EH (cell line): Measurements from ENCODE around the gene SFMBT1.

Source experiments
- DNase-seq: peaks from one replicate; pipeline ENCODE4 v3.0.0-alpha.2; 2015; ENCODE audit warnings: low read depth

Gene SFMBT1

GRCh38 chr3:52923963-52924362, 121.9 kb downstream of the SFMBT1 start:
- no peak for DNase-seq

GRCh38 chr3:52920841-52921240, 125.0 kb downstream of the SFMBT1 start:
- no peak for DNase-seq

GRCh38 chr3:52917044-52917443, 128.8 kb downstream of the SFMBT1 start:
- no peak for DNase-seq

DNA sequence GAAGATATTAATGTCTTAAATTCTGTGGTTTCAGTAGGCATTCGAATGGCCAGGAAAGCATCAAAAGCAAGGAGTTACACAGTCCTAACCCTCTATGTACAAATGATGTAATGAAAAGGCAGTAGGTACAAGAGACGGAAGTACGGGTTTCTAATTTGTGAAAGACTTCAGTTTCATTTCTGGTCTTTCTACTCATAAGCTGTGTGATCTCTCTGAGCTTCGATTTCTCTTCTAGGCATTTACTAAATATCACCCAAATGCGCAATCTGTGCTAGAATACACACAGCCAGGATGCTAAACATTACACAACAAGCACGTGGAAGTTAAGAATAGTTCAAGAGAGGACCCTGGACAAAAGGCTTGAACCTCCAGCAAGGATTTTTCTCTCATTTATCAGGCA, 130.6 kb downstream of the SFMBT1 start:
- DNase-seq: no peak

DNA sequence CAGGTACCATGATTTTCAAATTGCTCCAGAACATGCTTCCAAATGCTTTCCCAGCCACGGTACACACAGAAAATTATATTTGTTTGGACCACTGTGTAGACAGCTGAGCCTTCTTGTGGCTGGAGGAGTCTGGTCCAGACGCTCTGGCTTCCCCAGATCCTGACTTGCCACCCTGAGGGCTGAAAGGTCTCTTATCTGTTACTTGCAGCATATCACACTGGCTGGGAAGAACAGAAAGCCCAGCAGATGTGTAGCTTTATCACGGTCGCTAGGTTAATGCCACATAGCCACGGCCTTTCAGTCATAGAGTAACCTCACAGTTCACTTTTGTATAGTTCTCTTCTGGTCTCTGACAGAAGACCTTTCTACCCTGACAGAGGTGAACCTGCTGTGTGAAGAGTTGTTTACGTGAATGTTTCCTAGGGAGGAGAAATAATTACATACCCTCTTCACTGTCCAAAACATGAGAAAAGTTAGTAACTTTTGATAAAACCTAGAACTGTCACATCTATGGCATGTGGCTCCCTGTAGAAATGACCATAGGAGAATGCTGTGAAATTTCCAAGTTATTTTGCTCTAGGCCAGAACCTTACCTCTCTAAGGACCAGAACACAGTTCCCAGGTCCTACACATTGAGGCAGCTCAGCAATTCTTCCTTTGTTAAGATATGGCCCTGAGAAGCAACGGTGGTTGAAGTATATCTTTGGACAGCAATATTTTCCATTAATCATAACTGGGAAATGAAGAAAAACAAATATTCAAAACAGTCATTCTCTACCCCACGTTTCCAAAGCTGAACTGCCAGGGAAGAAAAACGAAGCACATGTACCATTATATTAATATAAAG, 132.8 kb downstream of the SFMBT1 start:
- no peak for DNase-seq

- DNase-seq: no peak
Measured at GRCh38 chr3:52910823-52911222, 135.1 kb downstream of the SFMBT1 start.

DNA sequence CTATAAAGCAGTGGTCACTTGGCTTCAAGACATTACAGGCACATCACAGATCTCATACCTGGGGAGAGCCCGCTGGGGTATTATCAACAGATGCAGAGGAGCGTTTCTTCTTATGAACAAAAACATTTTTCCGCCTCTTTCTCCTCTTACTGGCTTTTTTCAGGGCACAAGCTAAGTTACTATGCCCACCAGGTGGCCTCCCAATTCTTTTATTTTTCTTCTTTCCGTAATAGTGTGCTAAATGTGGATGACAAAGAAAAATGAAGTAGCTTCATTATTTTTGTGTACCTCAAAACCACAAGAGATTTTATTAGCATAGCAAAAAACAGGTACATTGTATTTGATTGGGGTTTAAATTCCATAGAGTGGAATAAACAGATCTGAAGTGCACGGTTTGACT, 138.4 kb downstream of the SFMBT1 start:
- no peak for DNase-seq

- DNase-seq: no peak
Measured at GRCh38 chr3:52904552-52904951, 141.3 kb downstream of the SFMBT1 start.

GRCh38 chr3:52904000-52904399, 141.9 kb downstream of the SFMBT1 start:
- DNase-seq: no peak

GRCh38 chr3:52897130-52898122, 148.4 kb downstream of the SFMBT1 start, which contains the start of gene STIMATE:
TSS of gene STIMATE (minus strand) at chr3:52897548. CDS start at chr3:52897450, 98 bp downstream.
- peak; percentile 85 for DNase-seq

- peak; percentile 11 for DNase-seq
Measured at GRCh38 chr3:52896613-52897012, 149.3 kb downstream of the SFMBT1 start.

DNA sequence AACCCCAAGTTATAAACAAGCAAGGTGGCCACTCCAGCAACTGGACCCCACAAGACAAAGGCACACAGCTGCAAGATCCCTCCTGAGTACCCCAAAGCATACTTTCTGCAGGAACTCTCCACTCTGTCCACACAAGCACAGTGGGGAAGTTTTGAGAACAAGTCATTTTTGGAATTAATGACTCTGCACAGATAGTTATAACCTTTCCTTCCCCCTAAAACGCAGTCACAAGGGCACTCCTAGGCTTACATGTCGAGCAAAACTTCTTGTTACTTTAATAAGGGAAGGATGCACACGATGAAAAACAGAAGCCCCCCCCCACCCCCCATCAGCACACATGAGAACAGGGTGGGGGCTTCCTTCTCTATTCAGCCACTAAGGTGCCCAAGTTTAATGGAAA, 149.7 kb downstream of the SFMBT1 start:
- no peak for DNase-seq

- no peak for DNase-seq
Measured at GRCh38 chr3:52895418-52895817, 150.5 kb downstream of the SFMBT1 start.

GRCh38 chr3:52894756-52895155, 151.1 kb downstream of the SFMBT1 start:
- DNase-seq: no peak

DNA sequence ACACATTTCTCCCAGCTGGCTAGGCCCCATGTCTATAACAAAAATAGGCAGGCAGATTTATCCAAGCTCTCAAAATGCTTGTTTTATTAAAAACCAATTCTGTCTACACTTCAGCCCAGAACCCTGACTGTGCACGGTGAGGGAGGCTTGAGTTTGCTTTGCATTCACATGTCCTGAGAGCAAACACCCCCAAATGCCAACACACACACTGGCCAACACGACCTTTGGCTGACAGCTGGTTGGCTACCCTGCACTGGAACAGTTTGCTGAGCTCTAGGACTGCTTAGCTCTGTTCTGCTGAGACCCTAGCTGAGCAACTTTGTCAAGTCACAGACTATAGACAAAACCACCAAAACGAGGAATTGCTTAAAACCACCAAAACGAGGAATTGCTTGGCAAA, 152.2 kb downstream of the SFMBT1 start:
- DNase-seq: no peak

GRCh38 chr3:52892625-52893311, 153.1 kb downstream of the SFMBT1 start:
- DNase-seq: peak; percentile 39

DNA sequence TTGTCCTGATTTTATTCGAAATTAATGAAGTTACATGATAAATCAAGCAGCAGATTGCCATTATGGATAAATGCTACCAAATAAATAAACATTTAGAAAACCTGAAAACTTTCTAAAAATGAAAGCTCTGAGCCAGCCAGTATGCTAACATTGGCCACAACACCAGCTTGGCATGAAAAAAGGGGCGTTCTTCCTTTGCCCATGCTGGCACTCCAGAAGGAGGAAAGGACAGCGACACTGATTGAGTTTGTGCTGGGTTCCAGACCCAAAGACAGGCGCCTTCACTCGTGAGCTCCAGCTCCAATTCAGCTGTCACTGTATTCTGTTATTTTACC, 153.6 kb downstream of the SFMBT1 start:
- no peak for DNase-seq

GRCh38 chr3:52891615-52892081, 154.2 kb downstream of the SFMBT1 start:
- peak; percentile 74 for DNase-seq

DNA sequence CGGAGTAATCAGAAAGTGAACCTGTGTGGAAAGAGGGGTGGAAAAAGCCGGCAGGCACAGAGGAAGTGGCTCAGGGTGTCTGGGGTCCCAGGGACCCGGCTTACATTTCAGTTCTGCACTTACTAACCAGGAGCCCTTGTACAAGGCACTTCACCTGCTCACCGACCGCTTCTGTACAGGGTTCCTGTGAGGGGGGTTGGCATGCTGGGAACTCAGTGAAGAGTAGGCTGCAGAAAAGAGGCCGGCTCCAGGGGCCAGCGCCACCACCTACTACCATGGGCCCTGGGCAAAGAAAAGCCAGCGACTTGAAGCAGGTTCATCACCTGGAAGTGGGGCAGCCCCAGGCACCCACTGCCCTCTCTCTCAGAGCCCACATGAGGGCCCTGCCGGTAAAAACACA, 154.7 kb downstream of the SFMBT1 start:
- DNase-seq: no peak

- DNase-seq: no peak
Measured at GRCh38 chr3:52890735-52891134, 155.1 kb downstream of the SFMBT1 start.

DNA sequence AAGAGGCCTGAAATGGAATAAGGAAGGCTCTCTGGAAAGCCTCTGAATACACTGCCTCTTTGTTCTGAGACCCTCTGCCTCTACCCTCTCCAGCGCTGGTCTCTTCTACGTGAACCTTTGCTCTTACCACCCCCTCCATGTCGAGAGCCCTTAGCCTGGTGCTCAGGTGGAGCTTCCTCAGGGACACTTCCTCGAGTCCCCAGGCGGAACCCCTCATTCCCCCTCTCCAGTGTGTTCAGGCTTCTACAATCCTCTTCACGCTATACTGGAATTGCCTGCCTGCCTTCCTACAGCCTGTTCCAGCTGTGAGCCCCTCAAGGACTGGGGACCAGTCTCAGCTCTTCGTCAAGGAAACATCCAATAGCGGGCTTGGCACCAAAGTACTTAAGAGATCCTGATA, 156.0 kb downstream of the SFMBT1 start:
- DNase-seq: no peak

- DNase-seq: no peak
Measured at GRCh38 chr3:52887166-52887565, 158.7 kb downstream of the SFMBT1 start.
